ENCODE measurements around the gene SOX13. TPM values are rescaled to one million over a fixed set of nuclear protein-coding genes. Genes with fewer than 3 reads are reported as not detected.
A peak's percentile ranks its signal among the peaks of the same experiment; 100 is the strongest.

SOX13 gene
- polyA plus RNA-seq, 1 donor (not counting 4 experiments of a cell fraction or from before 2014, with no cell fraction given): 4.9 TPM

- no peaks in the 10 kb centered on the region for H4K20me1 ChIP-seq (ENCODE audit: control insufficient read depth, extremely low read depth, insufficient read depth, low read length)
- no peaks in the 10 kb centered on the region for H3K9me3 ChIP-seq (ENCODE audit: control insufficient read depth, low read depth, low read length)
- peaks cover 4 to 5% of the 10 kb centered on the region in 2 experiments for H3K36me3 ChIP-seq (ENCODE audit: control insufficient read depth in 2 of 2, extremely low read depth in 1 of 2, insufficient read depth in 2 of 2, low read length in 2 of 2)
- peaks cover 3% of the 10 kb centered on the region for H3K4me1 ChIP-seq (ENCODE audit: control insufficient read depth, extremely low read depth, insufficient read depth, low read length)
- no peaks in the 10 kb centered on the region for H3K27me3 ChIP-seq (ENCODE audit: control insufficient read depth, extremely low read depth, insufficient read depth, low read length)
- no peak overlapping the region for H2AFZ ChIP-seq (ENCODE audit: control insufficient read depth, low read length)
- H3K4me2 ChIP-seq (ENCODE audit: control insufficient read depth, extremely low read depth, insufficient read depth, low read depth, low read length): no peak overlapping the region
- no peaks in the 10 kb centered on the region for H3K79me2 ChIP-seq (ENCODE audit: control insufficient read depth, insufficient read depth, low read length)
- dilution Hi-C loops (cut with MboI; ENCODE audit: extremely low pct_ligation_motif_present, low sequenced_read_pairs): no loop called here
- TF ChIP-seq EZH2 (IDR thresholded peaks at IDR 0.05; ENCODE audit: low read length) (no peak), CTCF (optimal IDR thresholded peaks at IDR 0.05 in 1 of 3, IDR thresholded peaks at IDR 0.05 in 1 of 3, conservative IDR thresholded peaks at IDR 0.05 in 1 of 3; ENCODE audit: extremely low read depth in 1 of 3, insufficient read depth in 2 of 3, low read length in 3 of 3) (peak; percentile 38 to 51 (median 49))
- no peaks in the 10 kb centered on the region for H3K9me1 ChIP-seq (ENCODE audit: control insufficient read depth, extremely low read depth, insufficient read depth, low read length)
- H3K4me3 ChIP-seq (ENCODE audit: control insufficient read depth in 2 of 3, extremely low read depth in 1 of 3, insufficient read depth in 2 of 3, low read depth in 1 of 3, low read length in 3 of 3): no peak overlapping the region
- DNase-seq (ENCODE audit: low read depth, low spot score): no peak
- no peak overlapping the region for H3K9ac ChIP-seq (ENCODE audit: control insufficient read depth, extremely low read depth, insufficient read depth, low read length)
- H3K27ac ChIP-seq (ENCODE audit: control insufficient read depth, insufficient read depth, low read length): no peak overlapping the region
- no peak for FAIRE-seq
These were observed 50.5 kb downstream of the SOX13 start for GRCh38 chr1:204123376-204123775.

- H3K4me2 ChIP-seq (ENCODE audit: control insufficient read depth, extremely low read depth, insufficient read depth, low read depth, low read length): no peak overlapping the region
- H4K20me1 ChIP-seq (ENCODE audit: control insufficient read depth, extremely low read depth, insufficient read depth, low read length): no peaks in the 10 kb centered on the region
- dilution Hi-C loops (cut with MboI; ENCODE audit: extremely low pct_ligation_motif_present, low sequenced_read_pairs): loop anchor here (25.0 kb wide), 1 partner anchor 262 kb away; the partner anchor contains the start of gene SNRPE
- H3K27ac ChIP-seq (ENCODE audit: control insufficient read depth, insufficient read depth, low read length): no peak overlapping the region
- H2AFZ ChIP-seq (ENCODE audit: control insufficient read depth, low read length): no peak overlapping the region
- H3K9me1 ChIP-seq (ENCODE audit: control insufficient read depth, extremely low read depth, insufficient read depth, low read length): no peaks in the 10 kb centered on the region
- H3K4me1 ChIP-seq (ENCODE audit: control insufficient read depth, extremely low read depth, insufficient read depth, low read length): peaks cover 13% of the 10 kb centered on the region
- peaks cover 4 to 5% of the 10 kb centered on the region in 2 experiments for H3K36me3 ChIP-seq (ENCODE audit: control insufficient read depth in 2 of 2, extremely low read depth in 1 of 2, insufficient read depth in 2 of 2, low read length in 2 of 2)
- H3K79me2 ChIP-seq (ENCODE audit: control insufficient read depth, insufficient read depth, low read length): no peaks in the 10 kb centered on the region
- no peaks in the 10 kb centered on the region for H3K9me3 ChIP-seq (ENCODE audit: control insufficient read depth, low read depth, low read length)
- H3K27me3 ChIP-seq (ENCODE audit: control insufficient read depth, extremely low read depth, insufficient read depth, low read length): no peaks in the 10 kb centered on the region
- DNase-seq (ENCODE audit: low read depth, low spot score) (no peak), FAIRE-seq (no peak)
- no peak for TF ChIP-seq CTCF (optimal IDR thresholded peaks at IDR 0.05 in 1 of 3, IDR thresholded peaks at IDR 0.05 in 1 of 3, conservative IDR thresholded peaks at IDR 0.05 in 1 of 3; ENCODE audit: extremely low read depth in 1 of 3, insufficient read depth in 2 of 3, low read length in 3 of 3)
- TF ChIP-seq EZH2 (IDR thresholded peaks at IDR 0.05; ENCODE audit: low read length): no peak
- H3K4me3 ChIP-seq (ENCODE audit: control insufficient read depth in 2 of 3, extremely low read depth in 1 of 3, insufficient read depth in 2 of 3, low read depth in 1 of 3, low read length in 3 of 3): no peak overlapping the region
- H3K9ac ChIP-seq (ENCODE audit: control insufficient read depth, extremely low read depth, insufficient read depth, low read length): no peak overlapping the region
These were observed 51.7 kb downstream of the SOX13 start for GRCh38 chr1:204124639-204125038.
